Thyroid gland (tissue), 4 donors: ENCODE measurements around the gene ENOX1. TPM values are rescaled to one million over a fixed set of nuclear protein-coding genes. Genes with fewer than 3 reads are reported as not detected.
A peak's percentile ranks its signal among the peaks of the same experiment; 100 is the strongest.
"Not testable (repeated sequence)": the region's sequence is repeated elsewhere in the genome, so short reads cannot be mapped to it uniquely, and the experiment has no call there.

Source experiments
- DNase-seq, 2 donors: peaks; one replicate each; pipeline ENCODE4 v3.0.0-alpha.2; 2019
- H3K27ac ChIP-seq, 3 donors: fragments of 200-600 bp; sonication (generic); 1 replicate in 2 of 3; 2 replicates in 1 of 3; pipeline ENCODE4 v1.5.1; 2016 to 2019; ENCODE audit warnings: mild to moderate bottlenecking in 1 of 3, moderate library complexity in 1 of 3
- H3K27me3 ChIP-seq: fragments of 200-600 bp; sonication (generic); one replicate; pipeline ENCODE4 v1.5.1; 2019
- H3K36me3 ChIP-seq, 2 donors: fragments of 200-600 bp; sonication (generic); one replicate each; pipeline ENCODE4 v1.5.1; 2016 to 2019
- H3K4me1 ChIP-seq, 2 donors: fragments of 200-600 bp; sonication (generic); one replicate each; pipeline ENCODE4 v1.5.1; 2017 to 2019
- H3K4me3 ChIP-seq, 3 donors: fragments of 200-600 bp; sonication (generic); replicated peaks in 1 of 3; 1 replicate in 2 of 3; 2 replicates in 1 of 3; pipeline ENCODE4 v1.5.1; 2016; ENCODE audit warnings: mild to moderate bottlenecking in 1 of 3
- H3K9me3 ChIP-seq: fragments of 200-600 bp; sonication (generic); one replicate; pipeline ENCODE4 v1.5.1; 2017
- CTCF ChIP-seq, 6 experiments: fragments of 200-600 bp in 3 of 6; fragments of 450-650 bp in 3 of 6; sonication (generic) in 3 of 6; IDR thresholded peaks; one replicate each; pipeline ENCODE4 v1.5.1; 2016 to 2019; ENCODE audit warnings: antibody characterized with exemption in 6 of 6, mild to moderate bottlenecking in 2 of 6, inconsistent platforms in 1 of 6, moderate library complexity in 1 of 6
- POLR2A ChIP-seq, 2 donors: fragments of 450-650 bp; IDR thresholded peaks; one replicate each; pipeline ENCODE4 v1.6.1; 2017; ENCODE audit warnings: antibody characterized with exemption in 2 of 2, mild to moderate bottlenecking in 2 of 2, moderate library complexity in 1 of 2
- WGBS, 2 donors: methylation state at CpG; one replicate each; pipeline ENCODE4 v1.1.5; 2017; 5-methylcytosine and 5-hydroxymethylcytosine counted together
- intact Hi-C: fragments of 100-400 bp; cut with DNase I; formaldehyde crosslinking; loops from one replicate; pipeline ENCODE4 v1.15.1; 2023
- total RNA-seq, 4 donors: library from RNA; depleted of rRNA; stranded (reverse); fragments of >200 nt; gene quantifications; one replicate each; pipeline ENCODE4 v1.2.3, GENCODE V29; 2016

ENOX1 gene
- total RNA-seq, 4 donors from 2014 or later, result 0.13 to 1.8 (median 0.31) TPM

- no peaks in the 10 kb centered on the region for H3K27me3 ChIP-seq
- no peaks in the 10 kb centered on the region for H3K9me3 ChIP-seq
- peak; percentile 52 to 58 for DNase-seq
- no peak for TF ChIP-seq CTCF (IDR thresholded peaks at IDR 0.05)
- no peak for TF ChIP-seq POLR2A (IDR thresholded peaks at IDR 0.05)
- H3K4me1 ChIP-seq, result peaks cover 0 to 3% of the 10 kb centered on the region in 2 donors
- H3K27ac ChIP-seq, result no peak overlapping the region
- H3K36me3 ChIP-seq, result no peaks in the 10 kb centered on the region
- intact Hi-C loops, result no loop called here
- H3K4me3 ChIP-seq, result no peak overlapping the region
- 79 to 88% methylated on average over 9 of the region's 9 CpGs for WGBS, 2 donors
These were observed 606.6 kb downstream of the ENOX1 start for GRCh38 chr13:43180036-43180660.

GRCh38 chr13:43171489-43171888, 615.3 kb downstream of the ENOX1 start:
- no peaks in the 10 kb centered on the region for H3K27me3 ChIP-seq
- no peaks in the 10 kb centered on the region for H3K4me1 ChIP-seq
- intact Hi-C loops, result no loop called here
- no peak overlapping the region for H3K4me3 ChIP-seq
- no peak for DNase-seq
- H3K36me3 ChIP-seq, result no peaks in the 10 kb centered on the region
- TF ChIP-seq POLR2A (IDR thresholded peaks at IDR 0.05) (no peak), CTCF (IDR thresholded peaks at IDR 0.05) (no peak)
- no peak overlapping the region for H3K27ac ChIP-seq
- no peaks in the 10 kb centered on the region for H3K9me3 ChIP-seq

GRCh38 chr13:43170506-43170905, 616.3 kb downstream of the ENOX1 start:
- Histone ChIP-seq H3K4me1 (no peaks in the 10 kb centered on the region), H3K9me3 (no peaks in the 10 kb centered on the region), H3K27ac (no peak overlapping the region), H3K27me3 (no peaks in the 10 kb centered on the region), H3K4me3 (no peak overlapping the region), H3K36me3 (no peaks in the 10 kb centered on the region)
- intact Hi-C loops, result no loop called here
- no peak for DNase-seq
- TF ChIP-seq CTCF (IDR thresholded peaks at IDR 0.05) (no peak), POLR2A (IDR thresholded peaks at IDR 0.05) (no peak)
- 50 to 67% methylated on average over 2 of the region's 2 CpGs for WGBS, 2 donors

- H3K9me3 ChIP-seq, H3K4me1 ChIP-seq, DNase-seq, H3K36me3 ChIP-seq, H3K27me3 ChIP-seq, H3K27ac ChIP-seq, H3K4me3 ChIP-seq, intact Hi-C loops: not testable (repeated sequence)
- 71 to 80% methylated on average over 3 of the region's 3 CpGs for WGBS, 2 donors
These were observed 618.3 kb downstream of the ENOX1 start for GRCh38 chr13:43168434-43168833.

- WGBS, 2 donors, result 90 to 93% methylated on average over 2 of the region's 2 CpGs
- intact Hi-C loops, result no loop called here
- Histone ChIP-seq H3K36me3 (no peaks in the 10 kb centered on the region), H3K4me3 (no peak overlapping the region), H3K4me1 (no peaks in the 10 kb centered on the region), H3K27ac (no peak overlapping the region), H3K9me3 (no peaks in the 10 kb centered on the region), H3K27me3 (no peaks in the 10 kb centered on the region)
- no peak for DNase-seq
- no peak for TF ChIP-seq POLR2A (IDR thresholded peaks at IDR 0.05)
- no peak for TF ChIP-seq CTCF (IDR thresholded peaks at IDR 0.05)
These were observed 619.0 kb downstream of the ENOX1 start for GRCh38 chr13:43167731-43168130.
